ENCODE results near the gene EFCAB12.

The EFCAB12 gene

GRCh38 chr3:129379582-129380358, 48.7 kb downstream of the EFCAB12 start:
- DNase-seq (ENCODE audit: low read depth) = no peak
- H3K4me3 ChIP-seq (ENCODE audit: low read depth, low read length) = no peak overlapping the region
- TF ChIP-seq, protein P1, sequence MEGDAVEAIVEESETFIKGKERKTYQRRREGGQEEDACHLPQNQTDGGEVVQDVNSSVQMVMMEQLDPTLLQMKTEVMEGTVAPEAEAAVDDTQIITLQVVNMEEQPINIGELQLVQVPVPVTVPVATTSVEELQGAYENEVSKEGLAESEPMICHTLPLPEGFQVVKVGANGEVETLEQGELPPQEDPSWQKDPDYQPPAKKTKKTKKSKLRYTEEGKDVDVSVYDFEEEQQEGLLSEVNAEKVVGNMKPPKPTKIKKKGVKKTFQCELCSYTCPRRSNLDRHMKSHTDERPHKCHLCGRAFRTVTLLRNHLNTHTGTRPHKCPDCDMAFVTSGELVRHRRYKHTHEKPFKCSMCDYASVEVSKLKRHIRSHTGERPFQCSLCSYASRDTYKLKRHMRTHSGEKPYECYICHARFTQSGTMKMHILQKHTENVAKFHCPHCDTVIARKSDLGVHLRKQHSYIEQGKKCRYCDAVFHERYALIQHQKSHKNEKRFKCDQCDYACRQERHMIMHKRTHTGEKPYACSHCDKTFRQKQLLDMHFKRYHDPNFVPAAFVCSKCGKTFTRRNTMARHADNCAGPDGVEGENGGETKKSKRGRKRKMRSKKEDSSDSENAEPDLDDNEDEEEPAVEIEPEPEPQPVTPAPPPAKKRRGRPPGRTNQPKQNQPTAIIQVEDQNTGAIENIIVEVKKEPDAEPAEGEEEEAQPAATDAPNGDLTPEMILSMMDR (conservative IDR thresholded peaks at IDR 0.05; ENCODE audit: low read depth, low read length) = no peak

GRCh38 chr3:129378949-129379348, 49.5 kb downstream of the EFCAB12 start:
- no peak for DNase-seq (ENCODE audit: low read depth)
- no peak overlapping the region for H3K4me3 ChIP-seq (ENCODE audit: low read depth, low read length)
- TF ChIP-seq, protein P1 (conservative IDR thresholded peaks at IDR 0.05; ENCODE audit: low read depth, low read length) = no peak

DNA sequence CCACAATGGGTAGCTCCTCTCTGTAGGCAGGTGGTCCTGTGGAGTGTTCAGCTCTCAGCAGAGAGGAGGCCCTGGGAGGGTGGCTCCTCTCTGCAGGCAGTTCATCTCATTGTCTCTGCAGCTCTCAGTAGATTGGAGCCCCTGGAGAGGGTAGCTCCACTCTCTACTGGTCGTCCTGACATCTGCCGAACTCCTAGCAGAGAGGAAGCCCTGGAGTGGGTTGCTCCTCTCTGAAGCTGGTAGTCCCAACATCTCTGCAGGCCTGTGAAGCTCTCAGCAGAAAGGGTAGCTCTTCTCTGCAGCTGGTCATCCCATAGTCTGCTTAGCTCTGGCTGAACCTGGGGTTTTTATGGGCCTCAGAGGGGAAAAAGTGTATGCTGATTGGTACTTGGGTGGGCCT, 50.8 kb downstream of the EFCAB12 start:
- TF ChIP-seq, protein P1 (conservative IDR thresholded peaks at IDR 0.05; ENCODE audit: low read depth, low read length) = no peak
- H3K4me3 ChIP-seq (ENCODE audit: low read depth, low read length) = no peak overlapping the region
- no peak for DNase-seq (ENCODE audit: low read depth)

DNA sequence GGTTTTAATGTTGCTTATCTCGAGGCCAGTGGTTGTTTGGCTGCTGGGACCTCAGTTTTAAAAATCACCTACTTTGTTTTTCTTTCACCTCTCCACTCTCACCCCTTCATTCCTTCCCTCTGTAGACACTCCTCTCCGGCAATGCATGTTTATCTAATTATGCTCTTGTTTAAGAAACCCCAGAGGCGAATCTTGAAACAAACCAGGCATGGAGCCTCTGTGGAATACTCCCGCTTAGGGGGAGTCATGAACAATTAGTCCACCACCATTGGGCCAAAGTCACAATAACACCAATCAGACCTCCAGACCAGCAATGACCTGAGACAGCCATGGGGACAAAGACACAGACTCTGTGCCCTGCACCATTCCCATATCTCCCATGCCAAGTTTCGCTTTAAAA, 53.3 kb downstream of the EFCAB12 start:
- no peak overlapping the region for H3K4me3 ChIP-seq (ENCODE audit: low read depth, low read length)
- TF ChIP-seq, protein P1 (conservative IDR thresholded peaks at IDR 0.05; ENCODE audit: low read depth, low read length) = no peak
- DNase-seq (ENCODE audit: low read depth) = no peak

- H3K4me3 ChIP-seq (ENCODE audit: low read depth, low read length) = no peak overlapping the region
- DNase-seq (ENCODE audit: low read depth) = no peak
- TF ChIP-seq, protein P1 (conservative IDR thresholded peaks at IDR 0.05; ENCODE audit: low read depth, low read length) = no peak
Measured at GRCh38 chr3:129371041-129371826, 57.2 kb downstream of the EFCAB12 start.

DNA sequence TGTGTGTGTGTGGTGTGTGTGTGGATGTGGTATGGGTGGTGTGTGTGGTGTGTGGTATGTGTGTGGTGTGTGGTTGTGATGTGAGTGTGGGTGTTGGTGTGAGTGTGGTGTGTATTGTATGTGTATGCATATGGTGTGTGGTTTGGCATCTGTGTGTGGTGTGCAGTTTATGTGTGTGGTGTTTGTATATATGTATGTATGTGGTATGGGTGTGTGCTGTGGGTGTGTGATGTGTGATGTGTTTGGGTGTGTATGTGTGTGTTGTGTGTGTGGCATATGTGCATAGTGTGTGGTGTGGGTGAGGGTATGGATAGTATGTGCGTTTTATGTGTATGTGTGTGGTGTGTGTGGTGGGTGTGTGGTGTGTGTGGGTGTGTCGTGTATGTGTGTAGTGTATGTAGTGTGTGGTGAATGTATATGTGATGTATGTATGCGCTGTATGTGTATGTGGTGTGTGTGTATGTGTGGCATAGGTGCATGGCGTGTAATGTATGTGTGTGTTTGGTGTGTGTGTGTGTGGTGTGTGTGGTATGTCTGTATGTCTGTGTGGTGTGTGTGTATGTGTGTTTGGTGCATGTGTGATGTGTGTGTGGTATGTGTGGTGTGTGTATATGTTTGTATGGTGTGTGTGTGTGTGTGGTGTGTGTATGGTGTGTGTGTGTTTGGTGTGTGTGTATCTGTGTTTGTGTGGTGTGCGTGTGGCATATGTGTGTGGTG, 58.0 kb downstream of the EFCAB12 start:
- no peak overlapping the region for H3K4me3 ChIP-seq (ENCODE audit: low read depth, low read length)
- TF ChIP-seq, protein P1 (conservative IDR thresholded peaks at IDR 0.05; ENCODE audit: low read depth, low read length) = no peak
- DNase-seq (ENCODE audit: low read depth) = no peak

Data from choroid plexus epithelial cell (primary cell).